Smooth muscle cell (in vitro differentiated cells): Measurements from ENCODE around the gene SFXN5. TPM values are rescaled to one million over a fixed set of nuclear protein-coding genes. Genes with fewer than 3 reads are reported as not detected.
A peak's percentile ranks its signal among the peaks of the same experiment; 100 is the strongest.
"Not testable (repeated sequence)": the region's sequence is repeated elsewhere in the genome, so short reads cannot be mapped to it uniquely, and the experiment has no call there.

Experiments
- DNase-seq: peaks from one replicate; lab custom pipeline; 2025; ENCODE audit not compliant: unreplicated experiment; lab: John Stamatoyannopoulos, UW
- H2AFZ ChIP-seq: fragments of 200-600 bp; sonication (generic); 2 replicates; pipeline ENCODE4 v1.6.0; 2016; ENCODE audit warnings: antibody characterized with exemption, low read depth, mild to moderate bottlenecking
- H3F3A ChIP-seq: fragments of 200-600 bp; sonication (generic); 2 replicates; pipeline ENCODE4 v1.6.0; 2017; ENCODE audit warnings: antibody characterized with exemption, low read depth
- H3K27ac ChIP-seq: fragments of 200-600 bp; sonication (generic); 2 replicates; pipeline ENCODE4 v1.5.1; 2016; ENCODE audit warnings: low read depth, mild to moderate bottlenecking
- H3K27me3 ChIP-seq: fragments of 200-600 bp; sonication (generic); 2 replicates; pipeline ENCODE4 v1.6.1; 2016; ENCODE audit warnings: low read depth, mild to moderate bottlenecking
- H3K36me3 ChIP-seq: fragments of 200-600 bp; sonication (generic); 2 replicates; pipeline ENCODE4 v1.5.1; 2016; ENCODE audit warnings: low read depth
- H3K4me1 ChIP-seq: fragments of 200-600 bp; sonication (generic); 2 replicates; pipeline ENCODE4 v1.5.1; 2016; ENCODE audit warnings: low read depth
- H3K4me2 ChIP-seq: fragments of 200-600 bp; sonication (generic); 2 replicates; pipeline ENCODE4 v1.6.0; 2016; ENCODE audit warnings: mild to moderate bottlenecking
- H3K4me3 ChIP-seq: fragments of 200-600 bp; sonication (generic); 2 replicates; pipeline ENCODE4 v1.5.1; 2016; ENCODE audit warnings: mild to moderate bottlenecking
- H3K79me2 ChIP-seq: fragments of 200-600 bp; sonication (generic); 2 replicates; pipeline ENCODE4 v1.6.0; 2016; ENCODE audit warnings: low read depth, mild to moderate bottlenecking
- H3K9ac ChIP-seq: fragments of 200-600 bp; sonication (generic); 2 replicates; pipeline ENCODE4 v1.6.0; 2016; ENCODE audit warnings: low read depth
- H3K9me3 ChIP-seq: fragments of 200-600 bp; sonication (generic); replicated peaks from 2 replicates; pipeline ENCODE4 v1.5.1; 2016; ENCODE audit warnings: low read depth
- H4K20me1 ChIP-seq: fragments of 200-600 bp; sonication (generic); 2 replicates; pipeline ENCODE4 v1.6.0; 2016; ENCODE audit warnings: low read depth
- WGBS: methylation state at CpG from one replicate; pipeline ENCODE4 v1.1.7; 2016; ENCODE audit warnings: low lambda C conversion rate; 5-methylcytosine and 5-hydroxymethylcytosine counted together
- polyA plus RNA-seq: library from polyadenylated mRNA; unstranded; fragments of >200 nt; fragmentation: Nextera tagmentation; extraction: Ambion mirVana; gene quantifications from 2 replicates; pipeline ENCODE4 v1.2.1, GENCODE V29; 2016
- total RNA-seq: library from RNA; depleted of rRNA; stranded (reverse); fragments of >200 nt; gene quantifications from 2 replicates; pipeline ENCODE4 v1.2.3, GENCODE V29; 2014
- TF ChIP-seq, protein P1 (sequence below): fragments of 200-600 bp; sonication (generic); IDR thresholded peaks from 2 replicates; pipeline ENCODE4 v1.5.1; 2017; ENCODE audit warnings: borderline replicate concordance, mild to moderate bottlenecking, antibody characterized with exemption; ENCODE audit not compliant: insufficient read depth, poor library complexity, severe bottlenecking

Gene SFXN5
- total and polyA plus RNA-seq, 2 experiments from 2014 or later = 6.9 to 8.3 TPM

DNA sequence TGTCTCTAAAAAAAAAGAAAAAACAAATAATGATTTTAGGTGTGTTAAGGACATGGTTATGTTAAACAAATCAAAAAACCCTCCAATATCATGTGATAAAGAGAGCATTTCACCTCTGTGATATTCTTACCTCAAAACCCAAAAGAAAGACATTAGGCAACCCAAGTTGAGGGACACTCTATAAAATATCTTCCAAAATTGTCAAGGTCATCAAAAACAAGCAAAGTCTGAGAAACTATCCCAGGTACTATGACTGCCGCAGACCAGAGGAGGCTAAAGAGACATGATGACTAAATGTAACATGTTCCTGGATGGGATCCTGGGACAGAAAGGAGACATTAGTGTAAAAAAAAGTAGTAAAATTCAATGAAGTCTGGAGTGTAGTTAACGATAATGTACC is 4.5 kb downstream of the SFXN5 start:
- H3K4me3 ChIP-seq = no peak overlapping the region
- no peak overlapping the region for H2AFZ ChIP-seq
- H3K9ac ChIP-seq = no peak overlapping the region
- H3K27ac ChIP-seq = no peak overlapping the region
- H3K27me3 ChIP-seq = no peaks in the 10 kb centered on the region
- peaks cover 17% of the 10 kb centered on the region for H4K20me1 ChIP-seq
- TF ChIP-seq, protein P1, sequence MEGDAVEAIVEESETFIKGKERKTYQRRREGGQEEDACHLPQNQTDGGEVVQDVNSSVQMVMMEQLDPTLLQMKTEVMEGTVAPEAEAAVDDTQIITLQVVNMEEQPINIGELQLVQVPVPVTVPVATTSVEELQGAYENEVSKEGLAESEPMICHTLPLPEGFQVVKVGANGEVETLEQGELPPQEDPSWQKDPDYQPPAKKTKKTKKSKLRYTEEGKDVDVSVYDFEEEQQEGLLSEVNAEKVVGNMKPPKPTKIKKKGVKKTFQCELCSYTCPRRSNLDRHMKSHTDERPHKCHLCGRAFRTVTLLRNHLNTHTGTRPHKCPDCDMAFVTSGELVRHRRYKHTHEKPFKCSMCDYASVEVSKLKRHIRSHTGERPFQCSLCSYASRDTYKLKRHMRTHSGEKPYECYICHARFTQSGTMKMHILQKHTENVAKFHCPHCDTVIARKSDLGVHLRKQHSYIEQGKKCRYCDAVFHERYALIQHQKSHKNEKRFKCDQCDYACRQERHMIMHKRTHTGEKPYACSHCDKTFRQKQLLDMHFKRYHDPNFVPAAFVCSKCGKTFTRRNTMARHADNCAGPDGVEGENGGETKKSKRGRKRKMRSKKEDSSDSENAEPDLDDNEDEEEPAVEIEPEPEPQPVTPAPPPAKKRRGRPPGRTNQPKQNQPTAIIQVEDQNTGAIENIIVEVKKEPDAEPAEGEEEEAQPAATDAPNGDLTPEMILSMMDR = no peak
- H3K9me3 ChIP-seq = no peaks in the 10 kb centered on the region
- H3K36me3 ChIP-seq = no peaks in the 10 kb centered on the region
- H3F3A ChIP-seq = peaks cover 13% of the 10 kb centered on the region
- H3K4me1 ChIP-seq = peaks cover 7% of the 10 kb centered on the region
- WGBS = 97% methylated on average over 2 of the region's 2 CpGs
- peaks cover 54% of the 10 kb centered on the region for H3K79me2 ChIP-seq
- H3K4me2 ChIP-seq = no peak overlapping the region
- no peak for DNase-seq

DNA sequence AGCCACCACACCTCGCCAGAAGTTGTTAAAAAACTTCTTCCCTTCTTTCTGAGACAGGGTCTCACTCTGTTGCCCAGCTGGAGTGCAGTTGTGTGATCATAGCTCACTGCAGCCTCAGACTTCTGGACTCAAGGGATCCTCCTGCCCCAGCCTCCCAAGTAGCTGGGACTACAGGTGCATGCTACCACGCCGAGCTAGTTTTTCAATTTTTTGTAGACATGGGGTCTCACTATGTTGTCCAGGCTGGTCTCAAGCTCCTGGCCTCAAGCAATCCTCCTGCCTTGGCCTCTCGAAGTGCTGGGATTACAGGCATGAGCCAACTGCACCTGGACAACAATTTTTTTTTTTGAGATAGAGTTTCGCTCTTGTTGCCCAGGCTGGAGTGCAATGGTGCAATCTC is 6.4 kb downstream of the SFXN5 start:
- Histone ChIP-seq H3K27ac (peak overlapping the region; percentile 84), H3K79me2 (peaks cover 67% of the 10 kb centered on the region), H4K20me1 (peaks cover 17% of the 10 kb centered on the region), H3F3A (peaks cover 11% of the 10 kb centered on the region)
- H3K27me3 ChIP-seq, H3K4me1 ChIP-seq, H3K4me2 ChIP-seq, H3K4me3 ChIP-seq, H3K9ac ChIP-seq, H3K9me3 ChIP-seq, DNase-seq, H2AFZ ChIP-seq, H3K36me3 ChIP-seq: not testable (repeated sequence)
- 96% methylated on average over 5 of the region's 5 CpGs for WGBS

DNA sequence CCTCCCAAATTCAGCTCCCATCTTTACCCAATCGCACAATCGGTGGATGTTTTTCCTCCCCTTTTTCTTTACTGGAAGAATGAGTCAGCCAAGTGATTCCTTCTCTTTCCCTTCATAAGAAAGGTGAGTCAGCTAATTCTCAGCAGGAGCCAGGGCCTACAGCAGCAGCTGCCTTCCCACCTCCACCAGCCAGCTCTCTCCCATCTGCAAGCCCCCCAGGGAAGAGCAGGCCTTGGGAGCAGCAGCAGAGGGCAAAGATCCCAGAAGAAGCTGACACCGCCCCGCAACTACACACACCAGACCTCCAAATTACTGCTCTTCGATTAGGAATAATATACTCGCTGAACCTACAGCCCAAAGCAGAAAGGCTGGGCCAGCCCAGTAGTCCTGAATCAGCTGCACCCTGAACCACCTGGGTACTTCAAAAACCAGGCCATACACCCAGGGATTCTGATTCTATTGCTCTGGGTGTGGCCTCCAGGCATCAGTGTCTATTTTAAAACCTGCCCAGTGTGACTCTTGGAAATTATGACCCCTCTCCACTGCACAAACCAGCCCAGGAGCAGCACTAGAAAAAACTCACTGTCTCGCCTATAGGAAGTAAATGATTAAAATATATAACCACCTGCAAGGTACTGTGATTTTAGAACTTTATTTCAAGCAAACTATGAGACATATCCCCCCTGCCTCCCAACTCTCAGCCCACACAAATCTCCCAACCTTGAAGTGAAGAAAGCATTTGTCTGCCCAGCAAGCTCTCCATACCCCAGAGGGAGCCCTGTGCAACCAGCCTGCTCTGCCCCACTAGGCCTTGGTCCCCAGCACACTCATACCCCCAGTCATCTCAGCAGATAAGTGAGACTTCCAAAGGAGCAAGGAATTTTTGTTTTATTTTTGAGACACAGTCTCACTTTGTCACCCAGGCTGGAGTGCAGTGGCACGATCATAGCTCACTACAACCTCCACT is 7.3 kb downstream of the SFXN5 start:
- Histone ChIP-seq H3F3A (peaks cover 11% of the 10 kb centered on the region), H3K9me3 (no peaks in the 10 kb centered on the region), H3K4me2 (peak overlapping the region; percentile 45), H3K4me3 (no peak overlapping the region), H3K27ac (peak overlapping the region; percentile 84), H4K20me1 (peaks cover 18% of the 10 kb centered on the region), H2AFZ (no peak overlapping the region), H3K27me3 (no peaks in the 10 kb centered on the region), H3K9ac (peak overlapping the region; percentile 38), H3K79me2 (peaks cover 66% of the 10 kb centered on the region), H3K4me1 (no peaks in the 10 kb centered on the region), H3K36me3 (no peaks in the 10 kb centered on the region)
- 55% methylated on average over 8 of the region's 8 CpGs for WGBS
- TF ChIP-seq, protein P1 = no peak
- DNase-seq = no peak

DNA sequence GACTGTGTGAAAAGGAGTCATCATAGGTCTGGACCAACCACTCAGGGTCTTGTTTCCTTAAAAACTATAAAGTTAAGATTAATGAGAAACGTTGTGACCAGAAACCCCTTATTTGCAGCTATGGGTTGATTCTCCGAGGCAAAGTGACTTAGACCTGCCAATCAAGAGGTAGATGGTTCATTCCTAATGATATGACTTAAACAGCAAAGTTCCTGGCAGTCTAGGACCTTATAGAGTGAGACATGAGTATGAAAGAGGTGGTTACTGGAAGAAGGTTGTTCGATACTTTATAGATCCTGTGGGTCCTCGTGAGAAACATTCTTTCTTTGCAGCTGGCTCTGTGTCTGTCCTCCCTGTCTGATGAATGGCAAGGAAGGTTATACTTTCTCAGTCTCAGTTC is 8.0 kb downstream of the SFXN5 start:
- Histone ChIP-seq H3K79me2 (peaks cover 59% of the 10 kb centered on the region), H3K27ac (peak overlapping the region; percentile 84)

More for the DNA sequence above, 8.0 kb downstream of the SFXN5 start:
- Histone ChIP-seq H3K9ac (no peak overlapping the region), H3K36me3 (no peaks in the 10 kb centered on the region), H3K27me3 (no peaks in the 10 kb centered on the region), H3K4me3 (no peak overlapping the region), H3F3A (peaks cover 11% of the 10 kb centered on the region), H3K4me2 (peak overlapping the region; percentile 45), H2AFZ (no peak overlapping the region), H3K9me3 (no peaks in the 10 kb centered on the region), H3K4me1 (no peaks in the 10 kb centered on the region), H4K20me1 (peaks cover 18% of the 10 kb centered on the region)
- TF ChIP-seq, protein P1 = no peak
- no peak for DNase-seq
- WGBS = 67% methylated on average over 4 of the region's 4 CpGs
